Measurements from ENCODE around the gene ATF7IP.

The ATF7IP gene

GRCh38 chr12:14418451-14418890, 53.0 kb downstream of the ATF7IP start:
- DNase-seq (ENCODE audit: low spot score), result peak; percentile 55

- no peak for DNase-seq (ENCODE audit: low spot score)
Observed at GRCh38 chr12:14422516-14423230, 57.2 kb downstream of the ATF7IP start.

- DNase-seq (ENCODE audit: low spot score), result no peak
Observed at GRCh38 chr12:14424545-14424944, 59.1 kb downstream of the ATF7IP start.

GRCh38 chr12:14426792-14427191, 61.3 kb downstream of the ATF7IP start:
- DNase-seq (ENCODE audit: low spot score), result no peak

GRCh38 chr12:14427929-14428328, 62.4 kb downstream of the ATF7IP start:
- no peak for DNase-seq (ENCODE audit: low spot score)

- DNase-seq (ENCODE audit: low spot score), result no peak
Observed at GRCh38 chr12:14430394-14430986, 65.0 kb downstream of the ATF7IP start.

- DNase-seq (ENCODE audit: low spot score), result no peak
Observed at GRCh38 chr12:14431975-14432374, 66.5 kb downstream of the ATF7IP start.

GRCh38 chr12:14435627-14436026, 70.1 kb downstream of the ATF7IP start:
- no peak for DNase-seq (ENCODE audit: low spot score)

- no peak for DNase-seq (ENCODE audit: low spot score)
Observed at GRCh38 chr12:14442221-14442881, 76.9 kb downstream of the ATF7IP start.

- DNase-seq (ENCODE audit: low spot score), result no peak
Observed at GRCh38 chr12:14443531-14443930, 78.0 kb downstream of the ATF7IP start.

- DNase-seq (ENCODE audit: low spot score), result no peak
Observed at GRCh38 chr12:14450479-14450878, 85.0 kb downstream of the ATF7IP start.

- DNase-seq (ENCODE audit: low spot score), result no peak
Observed at GRCh38 chr12:14452336-14452735, 86.9 kb downstream of the ATF7IP start.

- no peak for DNase-seq (ENCODE audit: low spot score)
Observed at GRCh38 chr12:14452865-14453264, 87.4 kb downstream of the ATF7IP start.

- peak; percentile 40 for DNase-seq (ENCODE audit: low spot score)
Observed at GRCh38 chr12:14454098-14454907, 88.8 kb downstream of the ATF7IP start.

GRCh38 chr12:14460212-14460841, 94.8 kb downstream of the ATF7IP start:
- no peak for DNase-seq (ENCODE audit: low spot score)

- DNase-seq (ENCODE audit: low spot score), result no peak
Observed at GRCh38 chr12:14471497-14471896, 106.0 kb downstream of the ATF7IP start.

GRCh38 chr12:14473707-14474287, 108.3 kb downstream of the ATF7IP start:
- DNase-seq (ENCODE audit: low spot score), result no peak

GRCh38 chr12:14479004-14479403, 113.5 kb downstream of the ATF7IP start:
- no peak for DNase-seq (ENCODE audit: low spot score)

GRCh38 chr12:14481201-14481600, 115.7 kb downstream of the ATF7IP start:
- no peak for DNase-seq (ENCODE audit: low spot score)

GRCh38 chr12:14482361-14482760, 116.9 kb downstream of the ATF7IP start:
- no peak for DNase-seq (ENCODE audit: low spot score)

GRCh38 chr12:14482886-14483285, 117.4 kb downstream of the ATF7IP start:
- no peak for DNase-seq (ENCODE audit: low spot score)

- no peak for DNase-seq (ENCODE audit: low spot score)
Observed at GRCh38 chr12:14495326-14495725, 129.8 kb downstream of the ATF7IP start.

All from CD4-positive, alpha-beta T cell treated with Interleukin-15 for 4 hours (primary cell).